ENCODE results near the gene SPDYE17.
"Not testable (repeated sequence)": the region's sequence is repeated elsewhere in the genome, so short reads cannot be mapped to it uniquely, and the experiment has no call there.

Gene SPDYE17, protein sequence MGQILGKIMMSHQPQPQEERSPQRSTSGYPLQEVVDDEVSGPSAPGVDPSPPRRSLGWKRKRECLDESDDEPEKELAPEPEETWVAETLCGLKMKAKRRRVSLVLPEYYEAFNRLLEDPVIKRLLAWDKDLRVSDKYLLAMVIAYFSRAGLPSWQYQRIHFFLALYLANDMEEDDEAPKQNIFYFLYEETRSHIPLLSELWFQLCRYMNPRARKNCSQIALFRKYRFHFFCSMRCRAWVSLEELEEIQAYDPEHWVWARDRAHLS

GRCh38 chr7:77032261-77032660 lies at the start of gene SPDYE17:
SPDYE17 (minus strand) TSS chr7:77032361; CDS start chr7:77030570, 1,791 bp downstream.
- DNase-seq (ENCODE audit: low read depth in 2 of 2, low spot score in 1 of 2): not testable (repeated sequence)

DNA sequence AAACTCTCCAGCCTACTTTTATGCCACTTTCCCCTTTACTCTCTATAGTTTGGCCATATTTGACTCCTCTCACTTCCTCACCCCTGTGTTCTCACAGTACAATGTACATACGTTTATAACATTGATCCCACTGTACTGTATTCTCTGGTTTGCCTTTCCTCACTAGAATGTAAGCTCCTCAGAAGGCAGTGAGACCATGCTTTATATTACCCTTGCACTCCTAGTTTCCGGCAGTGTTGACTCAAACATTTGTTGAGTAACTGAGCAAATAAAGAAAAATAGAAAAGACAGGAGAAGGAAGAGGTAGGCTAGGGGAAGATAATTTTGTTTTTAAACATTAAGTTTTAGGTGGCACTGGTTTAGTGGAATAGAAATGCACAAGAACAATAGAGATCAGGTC lies 48.1 kb upstream of the SPDYE17 start:
- not testable (repeated sequence) for DNase-seq (ENCODE audit: low read depth in 2 of 2, low spot score in 1 of 2)

DNA sequence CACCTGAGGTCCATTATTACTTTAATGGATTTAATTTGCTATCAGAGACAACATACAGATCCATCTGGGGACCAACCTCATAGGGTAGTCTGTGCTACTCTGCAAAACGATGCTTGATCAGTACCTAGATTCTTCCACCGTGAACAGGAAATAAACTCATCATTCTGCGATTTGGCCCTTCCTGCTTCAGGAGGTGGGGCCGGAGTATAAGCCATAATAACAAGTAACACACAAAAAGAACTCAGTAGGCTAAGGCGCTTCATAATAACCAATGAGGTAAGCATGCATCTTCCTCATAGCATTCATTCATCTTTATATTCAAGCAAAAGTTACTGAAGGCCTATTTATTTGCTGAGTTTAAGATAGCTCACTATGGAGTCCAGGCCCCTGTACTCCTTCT lies 47.5 kb upstream of the SPDYE17 start:
- DNase-seq (ENCODE audit: low read depth in 2 of 2, low spot score in 1 of 2): not testable (repeated sequence)

GRCh38 chr7:77079112-77079511 lies 47.0 kb upstream of the SPDYE17 start:
- DNase-seq (ENCODE audit: low read depth in 2 of 2, low spot score in 1 of 2): not testable (repeated sequence)

- DNase-seq (ENCODE audit: low read depth in 2 of 2, low spot score in 1 of 2): not testable (repeated sequence)
Measured at GRCh38 chr7:77077060-77077459, 44.9 kb upstream of the SPDYE17 start.

- not testable (repeated sequence) for DNase-seq (ENCODE audit: low read depth in 2 of 2, low spot score in 1 of 2)
Measured at GRCh38 chr7:77074786-77075396, 42.7 kb upstream of the SPDYE17 start.

GRCh38 chr7:77071108-77071507 lies 38.9 kb upstream of the SPDYE17 start:
- DNase-seq (ENCODE audit: low read depth in 2 of 2, low spot score in 1 of 2): not testable (repeated sequence)

- not testable (repeated sequence) for DNase-seq (ENCODE audit: low read depth in 2 of 2, low spot score in 1 of 2)
Measured at GRCh38 chr7:77065869-77066268, 33.7 kb upstream of the SPDYE17 start.

GRCh38 chr7:77063732-77064131 lies 31.6 kb upstream of the SPDYE17 start:
- not testable (repeated sequence) for DNase-seq (ENCODE audit: low read depth in 2 of 2, low spot score in 1 of 2)

DNA sequence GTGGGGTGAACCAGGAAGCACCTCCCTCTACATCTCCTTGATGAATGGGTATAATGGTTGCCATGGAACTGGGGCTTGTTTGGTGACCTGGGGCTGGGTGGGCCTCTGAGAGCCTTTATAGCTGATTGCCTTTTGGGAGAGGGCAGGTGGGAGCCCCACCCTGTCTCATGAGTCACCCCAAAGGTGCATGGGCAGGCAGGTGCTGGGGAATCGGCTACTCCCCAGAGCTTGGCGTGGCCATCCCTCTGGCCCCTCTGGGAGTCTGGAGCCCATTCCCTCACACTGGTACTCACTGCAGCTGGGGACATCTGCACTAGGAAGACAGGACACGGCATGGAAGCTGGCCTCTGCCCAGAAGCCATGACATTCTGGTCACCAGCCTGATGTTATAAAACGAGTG lies 30.4 kb upstream of the SPDYE17 start, which contains the start of gene SPDYE18:
TSS of gene SPDYE18 (minus strand) at position 2 of the 400 bp plus-strand sequence. CDS start 2,046 bp downstream, outside the sequence.
- DNase-seq (ENCODE audit: low read depth in 2 of 2, low spot score in 1 of 2): not testable (repeated sequence)

DNA sequence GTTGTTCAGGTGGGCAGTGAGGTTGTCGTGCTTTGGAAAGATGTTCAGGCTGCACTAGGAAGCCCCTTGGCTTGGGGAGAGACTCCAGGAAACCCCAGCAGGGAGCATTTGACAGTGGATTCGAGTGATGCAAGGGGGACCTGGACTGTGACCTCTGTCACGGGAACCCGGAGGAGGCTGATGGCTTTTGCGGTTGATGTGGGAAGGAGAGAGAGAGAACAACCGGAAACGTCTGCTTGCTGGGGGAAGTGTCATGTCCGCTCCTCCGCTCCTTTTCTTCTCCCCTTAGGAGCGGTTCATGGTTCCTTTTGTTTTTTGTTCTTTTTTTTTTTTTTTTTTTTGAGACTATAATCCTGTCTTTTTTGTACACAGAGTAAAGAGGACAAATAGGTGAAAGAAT lies 5.8 kb downstream of the SPDYE17 start:
- not testable (repeated sequence) for DNase-seq (ENCODE audit: low read depth in 2 of 2, low spot score in 1 of 2)

GRCh38 chr7:77010074-77010680 lies 22.0 kb downstream of the SPDYE17 start:
- DNase-seq (ENCODE audit: low read depth in 2 of 2, low spot score in 1 of 2): not testable (repeated sequence)

DNA sequence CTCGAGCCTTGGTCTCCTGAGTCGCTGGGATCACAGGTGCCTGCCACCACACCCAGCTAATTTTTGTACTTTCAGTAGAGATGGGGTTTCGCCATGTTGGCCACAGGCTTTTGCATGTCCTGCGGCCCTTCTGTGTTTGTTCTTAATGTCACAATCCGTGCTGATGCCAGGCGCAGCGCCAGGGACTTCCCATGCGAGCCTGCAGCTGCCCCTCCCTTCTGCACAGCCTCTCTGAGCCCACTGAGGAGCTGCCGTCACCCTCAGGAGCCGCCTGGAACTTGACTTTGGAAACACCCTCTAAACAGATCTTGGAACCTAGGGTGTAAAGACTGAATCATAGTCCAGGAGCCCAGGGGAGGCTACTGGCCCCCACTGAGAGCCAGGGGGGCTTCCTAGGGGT lies 24.2 kb downstream of the SPDYE17 start:
- DNase-seq (ENCODE audit: low read depth in 2 of 2, low spot score in 1 of 2): not testable (repeated sequence)

DNA sequence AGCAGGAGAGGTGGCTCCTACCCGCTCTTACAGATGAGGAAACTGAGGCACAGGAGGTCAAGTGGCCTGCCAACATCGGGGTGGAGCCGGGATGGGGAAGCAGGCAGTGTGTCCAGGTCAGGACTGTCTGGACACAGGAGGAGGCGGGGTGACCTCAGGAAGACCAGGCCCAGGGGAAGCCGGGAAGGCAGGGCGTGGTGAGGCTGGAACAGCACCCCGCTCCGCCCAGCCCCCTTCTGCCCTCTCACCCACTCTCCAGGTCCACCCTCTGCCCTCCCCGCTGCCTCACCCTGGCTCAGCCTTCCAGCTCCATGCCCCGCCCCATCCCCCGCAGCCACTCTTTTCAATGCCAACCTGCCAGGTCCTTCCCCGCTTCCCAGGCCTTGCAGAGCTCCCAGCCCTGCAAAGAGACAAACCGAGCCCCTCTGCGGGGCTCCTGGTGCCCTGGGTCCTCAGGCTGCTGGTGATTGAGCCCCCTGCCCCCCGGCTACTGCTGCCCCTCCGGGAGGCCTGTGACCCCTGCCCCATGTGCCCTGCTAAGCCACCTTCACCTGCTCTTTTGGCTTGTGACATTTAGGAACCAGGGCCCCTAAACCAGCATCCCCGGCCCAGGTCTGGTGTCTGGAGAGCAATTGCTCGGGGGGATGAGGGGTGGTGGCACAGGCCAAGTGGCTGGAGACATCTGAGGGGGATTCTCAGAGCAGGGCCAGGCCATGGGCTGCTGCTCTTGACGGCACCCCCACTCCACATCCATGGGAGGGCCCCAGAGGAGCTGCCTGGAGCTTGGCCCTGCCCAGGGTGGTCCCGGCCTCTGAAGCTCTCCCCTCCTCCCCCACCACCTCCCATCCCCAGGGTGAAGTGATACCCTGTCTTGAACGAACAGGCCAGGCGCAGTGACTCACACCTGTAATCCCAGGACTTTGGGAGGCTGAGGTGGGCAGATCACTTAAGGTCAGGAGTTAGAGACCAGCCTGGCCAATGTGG lies 25.7 kb downstream of the SPDYE17 start:
- not testable (repeated sequence) for DNase-seq (ENCODE audit: low read depth in 2 of 2, low spot score in 1 of 2)

GRCh38 chr7:77005461-77006057 lies 26.6 kb downstream of the SPDYE17 start:
- DNase-seq (ENCODE audit: low read depth in 2 of 2, low spot score in 1 of 2): not testable (repeated sequence)

GRCh38 chr7:77004151-77004550 lies 28.0 kb downstream of the SPDYE17 start:
- DNase-seq (ENCODE audit: low read depth in 2 of 2, low spot score in 1 of 2): not testable (repeated sequence)

- DNase-seq (ENCODE audit: low read depth in 2 of 2, low spot score in 1 of 2): not testable (repeated sequence)
Measured at GRCh38 chr7:77003241-77003640, 28.9 kb downstream of the SPDYE17 start.

DNA sequence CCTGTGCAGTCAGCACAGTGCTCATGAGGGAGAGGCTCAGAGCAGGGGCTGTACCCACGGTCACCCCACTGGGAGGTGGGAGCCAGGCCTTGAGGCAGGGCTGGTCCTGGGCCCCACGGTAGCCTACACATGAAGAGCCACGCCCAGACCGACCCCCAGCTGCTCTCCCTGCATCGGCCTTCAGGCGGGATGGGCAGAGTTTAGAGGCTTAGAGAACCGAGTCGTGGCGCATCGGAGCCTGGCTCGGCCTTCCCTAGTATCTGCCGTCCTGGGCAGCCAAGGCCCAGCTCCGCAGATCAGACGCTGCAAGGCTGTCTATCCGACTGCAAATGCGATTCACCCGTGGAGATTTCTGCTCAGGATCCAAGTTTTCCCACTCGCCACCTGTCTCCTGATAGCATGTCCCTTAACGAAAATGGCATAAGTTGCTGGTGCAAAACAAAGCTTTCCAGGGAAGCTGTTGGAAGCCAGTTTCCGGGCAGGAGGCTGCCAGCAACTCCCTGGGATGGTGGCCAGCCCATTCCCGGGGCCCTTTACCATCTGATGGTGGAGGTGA lies 29.4 kb downstream of the SPDYE17 start:
- DNase-seq (ENCODE audit: low read depth in 2 of 2, low spot score in 1 of 2): not testable (repeated sequence)

- not testable (repeated sequence) for DNase-seq (ENCODE audit: low read depth in 2 of 2, low spot score in 1 of 2)
Measured at GRCh38 chr7:77002104-77002503, 30.1 kb downstream of the SPDYE17 start.
